ENCODE measurements around the gene C11orf21.
"Not testable (repeated sequence)": the region's sequence is repeated elsewhere in the genome, so short reads cannot be mapped to it uniquely, and the experiment has no call there.

C11orf21 gene

GRCh38 chr11:2298131-2298794 lies 3.5 kb downstream of the C11orf21 start:
- FAIRE-seq (no peak), DNase-seq (ENCODE audit: insufficient read length, low spot score) (no peak)

DNA sequence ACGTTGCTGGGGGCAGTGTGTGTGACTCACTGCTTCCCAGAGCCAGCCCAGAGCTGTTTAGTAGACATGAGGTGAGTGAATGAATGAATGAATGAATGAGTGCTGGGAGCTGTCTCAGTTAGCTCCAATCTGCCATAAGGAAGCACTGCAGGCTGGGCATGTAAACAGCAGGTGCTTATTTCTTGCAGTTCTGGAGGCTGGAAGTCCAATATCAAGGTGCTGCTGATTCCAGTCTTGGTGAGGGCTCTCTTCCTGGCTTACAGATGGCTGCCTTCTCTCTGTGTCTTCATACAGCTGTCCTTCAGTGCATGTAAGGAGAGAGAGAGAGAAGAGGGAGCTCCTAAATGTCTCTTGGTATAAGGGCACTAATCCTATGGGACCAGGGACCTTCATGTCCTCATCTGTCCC lies 4.1 kb downstream of the C11orf21 start:
- no peak for DNase-seq (ENCODE audit: insufficient read length, low spot score)
- FAIRE-seq = no peak

GRCh38 chr11:2296913-2297622 lies 4.7 kb downstream of the C11orf21 start:
- DNase-seq (ENCODE audit: insufficient read length, low spot score) (no peak), FAIRE-seq (no peak)

DNA sequence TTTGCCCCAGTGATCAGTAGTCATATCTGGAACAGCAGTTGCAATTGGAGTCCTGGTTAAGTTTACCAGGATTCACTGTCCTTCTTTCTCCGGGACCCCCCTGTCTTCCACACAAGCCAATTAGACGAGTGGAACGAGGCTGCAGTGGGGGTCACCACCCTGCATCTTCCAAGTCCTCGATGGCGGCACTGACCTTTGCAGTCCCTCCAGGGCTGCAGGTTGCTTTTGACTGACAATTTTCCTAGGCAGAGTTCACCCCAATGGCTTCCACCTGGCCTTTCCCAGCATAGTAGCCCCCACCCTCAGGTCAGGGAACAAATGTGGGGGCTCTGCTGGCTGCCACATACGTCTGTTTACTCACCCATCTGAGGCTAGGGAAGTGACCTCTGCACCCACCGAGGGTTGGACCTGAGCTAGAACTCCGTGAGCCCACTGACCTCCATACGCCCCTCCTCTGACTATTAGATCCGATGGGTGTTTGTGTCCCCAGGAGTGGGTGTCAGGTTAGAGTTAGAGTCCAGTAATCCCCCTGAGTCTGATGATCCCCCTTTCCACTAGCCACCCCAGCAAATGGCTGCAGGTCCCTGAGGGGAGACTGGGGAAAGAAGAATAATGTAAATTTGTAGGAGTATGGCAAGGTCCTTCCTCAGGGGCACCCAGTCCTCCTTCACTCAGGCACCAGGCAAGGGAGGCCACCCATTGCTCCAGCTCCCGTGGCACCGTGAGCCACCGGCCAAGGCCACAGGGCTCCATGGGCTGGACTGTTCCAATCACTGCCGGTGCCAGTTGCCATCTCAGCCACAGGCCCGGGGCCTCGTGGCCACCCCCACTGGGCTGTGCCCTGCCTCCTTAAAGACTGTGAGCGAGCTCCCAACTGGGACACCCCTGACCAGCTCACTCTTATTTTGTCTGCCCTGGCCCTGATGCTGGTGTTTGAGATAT lies 5.5 kb downstream of the C11orf21 start:
- no peak for FAIRE-seq
- no peak for DNase-seq (ENCODE audit: insufficient read length, low spot score)

- DNase-seq (ENCODE audit: insufficient read length, low spot score) (no peak), FAIRE-seq (no peak)
These were observed 6.8 kb downstream of the C11orf21 start for GRCh38 chr11:2294926-2295290.

- FAIRE-seq = no peak
- no peak for DNase-seq (ENCODE audit: insufficient read length, low spot score)
These were observed 7.5 kb downstream of the C11orf21 start for GRCh38 chr11:2293984-2294925.

DNA sequence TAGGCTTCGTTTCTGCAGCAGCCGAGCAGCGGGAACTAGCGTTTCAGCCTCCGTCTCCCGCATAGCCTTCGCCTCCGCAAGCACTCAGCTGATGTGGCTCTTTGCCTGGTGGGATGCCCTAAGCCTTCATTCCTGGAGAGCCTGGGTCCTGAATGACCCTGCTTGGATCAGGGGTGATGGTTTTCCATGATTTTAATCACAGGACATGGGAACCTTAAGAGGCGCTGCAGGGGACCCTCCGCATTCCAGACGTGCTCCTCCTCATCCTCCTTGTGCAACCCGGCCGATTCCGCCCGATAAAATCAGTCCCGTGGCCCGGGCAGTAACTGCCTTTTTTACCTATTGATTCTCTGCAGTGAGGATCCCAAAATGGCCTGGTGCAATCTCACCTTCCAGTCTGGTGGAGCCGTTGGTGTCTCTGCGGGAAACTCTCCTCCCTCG lies 8.2 kb downstream of the C11orf21 start:
- FAIRE-seq = no peak

DNA sequence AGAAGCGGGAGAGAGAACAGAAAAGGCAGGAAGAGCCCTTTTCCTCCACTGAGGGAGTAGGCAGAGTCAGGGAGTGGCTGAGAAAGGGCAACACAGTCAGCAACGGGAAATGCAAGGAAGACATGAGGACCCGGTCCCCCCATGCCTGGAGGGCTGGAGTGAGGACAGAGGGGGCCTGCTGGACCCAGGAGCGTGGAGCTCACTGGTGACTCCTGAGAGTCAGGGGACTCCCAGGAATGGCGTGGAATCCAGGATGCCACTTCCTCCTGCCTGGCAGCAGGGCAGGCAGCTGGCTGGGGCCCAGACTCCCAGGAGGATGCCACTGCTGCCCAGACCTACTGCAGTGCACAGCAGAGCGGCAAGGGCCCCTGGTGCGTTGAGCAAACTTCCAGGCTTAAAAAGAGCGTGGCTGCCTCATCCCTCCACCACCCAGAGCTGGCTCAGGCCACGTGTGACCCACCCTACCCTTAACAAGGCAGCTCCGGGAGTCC lies 11.3 kb downstream of the C11orf21 start:
- DNase-seq (ENCODE audit: insufficient read length, low spot score) = no peak

More for the DNA sequence above, 8.2 kb downstream of the C11orf21 start:
- no peak for DNase-seq (ENCODE audit: insufficient read length, low spot score)

DNA sequence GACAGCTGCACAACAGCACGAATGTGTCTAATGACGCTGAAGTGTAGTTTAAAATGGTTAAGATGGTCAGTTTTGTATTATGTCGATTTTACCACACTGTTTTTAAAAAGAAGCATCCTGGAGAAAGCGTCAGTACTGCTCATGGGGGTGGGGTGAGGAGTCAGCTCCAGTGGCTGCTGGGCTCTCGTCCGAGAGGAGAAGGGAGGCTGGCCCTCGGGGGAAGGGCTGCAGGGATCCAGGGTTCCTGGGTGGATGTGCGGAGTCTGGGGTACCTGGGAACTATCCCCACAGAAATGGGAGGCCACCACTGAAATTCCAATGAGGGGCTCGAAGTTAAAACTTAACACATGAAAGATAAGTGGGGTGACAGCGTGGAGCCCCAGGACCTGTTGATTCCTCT lies 11.9 kb downstream of the C11orf21 start:
- DNase-seq (ENCODE audit: insufficient read length, low spot score) = no peak
- no peak for FAIRE-seq

More for the DNA sequence above, 11.3 kb downstream of the C11orf21 start:
- no peak for FAIRE-seq

DNA sequence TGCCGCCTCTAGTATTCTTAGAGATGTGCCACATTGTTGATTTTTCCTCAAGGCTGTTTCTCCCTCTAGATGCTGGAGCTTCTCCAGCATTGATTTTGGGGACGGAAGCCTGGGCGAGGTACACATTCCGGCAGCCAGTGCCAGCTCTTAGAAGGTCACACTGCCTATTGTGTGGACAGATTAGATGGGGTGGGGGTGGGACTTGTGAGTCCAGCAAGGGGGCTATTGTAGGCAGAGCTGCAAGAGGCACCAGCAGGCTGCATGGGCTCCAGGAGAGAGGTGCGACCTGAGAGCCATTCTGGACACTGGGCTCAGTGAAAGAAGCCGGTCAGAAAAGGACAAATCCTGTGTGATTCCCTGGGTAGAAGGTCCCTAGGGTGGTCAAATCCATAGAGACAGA lies 12.4 kb downstream of the C11orf21 start:
- DNase-seq (ENCODE audit: insufficient read length, low spot score) = no peak
- no peak for FAIRE-seq

GRCh38 chr11:2287091-2287490 lies 14.6 kb downstream of the C11orf21 start:
- FAIRE-seq = no peak
- DNase-seq (ENCODE audit: insufficient read length, low spot score) = no peak

DNA sequence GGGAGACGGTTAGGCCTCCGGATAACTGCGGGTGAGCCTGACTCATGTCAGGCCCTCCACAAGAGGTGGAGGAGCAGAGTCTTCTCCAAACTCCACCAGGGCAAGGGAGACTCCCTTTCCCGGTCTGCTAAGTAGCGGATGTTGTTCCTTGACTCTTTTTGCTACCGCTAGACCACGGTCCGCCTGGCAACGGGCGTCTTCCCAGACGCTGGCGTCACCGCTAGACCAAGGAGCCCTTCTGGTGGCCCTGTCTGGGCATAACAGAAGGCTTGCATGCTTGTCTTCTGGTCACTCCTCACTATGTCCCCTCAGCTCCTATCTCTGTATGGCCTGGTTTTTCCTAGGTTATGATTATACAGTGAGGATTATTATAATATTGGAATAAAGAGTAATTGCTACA lies 15.4 kb downstream of the C11orf21 start:
- not testable (repeated sequence) for DNase-seq (ENCODE audit: insufficient read length, low spot score); FAIRE-seq

DNA sequence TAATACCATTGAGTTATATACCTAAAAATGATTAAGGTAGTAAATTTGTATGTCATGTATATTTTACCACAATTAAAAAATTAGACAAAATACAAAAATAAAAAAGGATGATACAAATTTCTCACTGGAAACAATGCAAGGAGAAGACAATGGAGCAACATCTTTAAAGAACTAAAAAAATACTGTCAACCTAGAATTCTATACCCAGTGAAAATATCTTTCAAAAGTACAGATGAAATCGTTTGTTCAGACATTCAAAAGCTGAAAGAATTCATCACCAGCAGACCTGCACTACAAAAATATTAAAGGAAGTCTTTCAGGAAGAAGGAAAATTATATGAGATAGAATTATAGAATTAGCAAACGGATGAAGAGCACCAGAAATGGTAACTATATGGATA lies 21.5 kb downstream of the C11orf21 start:
- DNase-seq (ENCODE audit: insufficient read length, low spot score) (no peak), FAIRE-seq (no peak)

GRCh38 chr11:2277933-2278523 lies 23.7 kb downstream of the C11orf21 start:
- no peak for FAIRE-seq
- no peak for DNase-seq (ENCODE audit: insufficient read length, low spot score)

DNA sequence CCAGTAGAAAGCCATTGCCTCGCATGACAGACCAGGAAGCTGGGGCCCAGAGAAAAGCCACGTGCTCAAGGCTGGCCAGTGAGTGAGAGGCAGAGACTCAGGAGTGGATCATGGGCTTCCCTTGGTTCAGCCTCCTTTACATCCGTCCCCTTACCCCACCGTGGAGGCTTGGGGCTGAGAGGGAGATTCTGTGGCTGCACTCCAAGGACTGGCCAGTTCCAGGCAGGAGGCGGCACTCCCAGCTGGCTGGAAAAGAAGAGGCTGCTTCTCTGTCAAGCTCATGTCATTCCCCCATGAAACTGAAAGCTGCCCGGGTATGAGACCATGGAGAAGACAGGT lies 24.7 kb downstream of the C11orf21 start:
- FAIRE-seq (no peak), DNase-seq (ENCODE audit: insufficient read length, low spot score) (no peak)

DNA sequence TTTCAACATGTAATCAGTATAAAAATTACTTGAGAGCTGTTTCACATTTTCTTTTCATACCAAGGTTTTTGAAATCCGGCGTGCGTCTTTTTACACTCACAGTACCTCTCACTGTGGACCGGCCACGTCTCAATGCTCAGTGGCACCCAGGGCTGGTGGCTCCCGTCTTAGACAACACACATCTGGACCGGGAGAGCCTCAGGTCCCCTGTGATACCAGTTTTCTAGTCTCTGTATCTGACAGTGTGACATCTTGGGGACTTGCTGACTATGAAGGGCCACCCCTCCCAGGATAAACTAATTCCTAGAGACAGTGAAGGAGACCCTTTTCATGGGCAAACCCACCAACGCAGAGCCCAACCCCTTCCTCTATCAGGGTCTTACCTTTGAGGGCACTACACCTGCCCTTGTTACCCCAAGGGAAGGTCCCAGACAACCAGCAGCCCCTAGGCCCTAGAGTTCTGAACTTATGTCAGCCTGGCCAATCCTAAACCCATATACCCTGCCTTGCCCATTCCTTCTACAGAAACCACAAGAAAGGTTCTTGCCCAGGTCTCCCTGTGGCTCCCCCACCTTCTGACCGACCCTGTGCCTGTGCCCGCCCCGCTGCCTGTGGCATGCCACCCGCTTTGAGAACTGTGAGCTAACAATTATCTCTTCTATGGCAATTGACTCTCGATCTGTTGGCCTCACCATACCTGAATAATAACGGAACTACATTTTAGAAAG lies 25.3 kb downstream of the C11orf21 start:
- FAIRE-seq (no peak), DNase-seq (ENCODE audit: insufficient read length, low spot score) (no peak)

- DNase-seq (ENCODE audit: insufficient read length, low spot score) (no peak), FAIRE-seq (no peak)
These were observed 26.1 kb downstream of the C11orf21 start for GRCh38 chr11:2275334-2276279.

GRCh38 chr11:2273771-2274170 lies 27.9 kb downstream of the C11orf21 start:
- DNase-seq (ENCODE audit: insufficient read length, low spot score) = no peak
- FAIRE-seq = no peak

Measured in HTR-8/SVneo (cell line).